ENCODE measurements around the gene AKR1C4. TPM values are rescaled to one million over a fixed set of nuclear protein-coding genes. Genes with fewer than 3 reads are reported as not detected.
"Not testable (repeated sequence)": the region's sequence is repeated elsewhere in the genome, so short reads cannot be mapped to it uniquely, and the experiment has no call there.

The AKR1C4 gene
- total RNA-seq, 1 donor from 2014 or later: not detected

- intact Hi-C loops (cut with DNase I); H3K4me3 ChIP-seq; H3K9me3 ChIP-seq; DNase-seq; H3K27ac ChIP-seq; H3K36me3 ChIP-seq; H3K27me3 ChIP-seq; H3K4me1 ChIP-seq: not testable (repeated sequence)
- TF ChIP-seq CTCF (IDR thresholded peaks at IDR 0.05): peak; percentile 8
- peak; percentile 45 for ATAC-seq
Observed at GRCh38 chr10:5210261-5210660, 13.6 kb downstream of the AKR1C4 start.

- Histone ChIP-seq H3K4me3 (no peak overlapping the region), H3K9me3 (no peaks in the 10 kb centered on the region), H3K27me3 (no peaks in the 10 kb centered on the region), H3K36me3 (no peaks in the 10 kb centered on the region), H3K4me1 (no peaks in the 10 kb centered on the region), H3K27ac (no peak overlapping the region)
- no peak for TF ChIP-seq CTCF (IDR thresholded peaks at IDR 0.05)
- no peak for ATAC-seq
- DNase-seq: no peak
- intact Hi-C loops (cut with DNase I): no loop called here
Observed at GRCh38 chr10:5211696-5212536, 15.3 kb downstream of the AKR1C4 start.

GRCh38 chr10:5216801-5217200, 20.2 kb downstream of the AKR1C4 start:
- Histone ChIP-seq H3K4me1 (no peaks in the 10 kb centered on the region), H3K36me3 (no peaks in the 10 kb centered on the region), H3K9me3 (no peaks in the 10 kb centered on the region), H3K27ac (no peak overlapping the region), H3K4me3 (no peak overlapping the region), H3K27me3 (no peaks in the 10 kb centered on the region)
- TF ChIP-seq CTCF (IDR thresholded peaks at IDR 0.05): no peak
- intact Hi-C loops (cut with DNase I): no loop called here
- ATAC-seq: no peak
- no peak for DNase-seq

GRCh38 chr10:5219262-5219661, 22.6 kb downstream of the AKR1C4 start:
- no peak for TF ChIP-seq CTCF (IDR thresholded peaks at IDR 0.05)
- no peak overlapping the region for H3K27ac ChIP-seq
- DNase-seq (no peak), ATAC-seq (no peak)
- H3K4me1 ChIP-seq: no peaks in the 10 kb centered on the region
- no peaks in the 10 kb centered on the region for H3K9me3 ChIP-seq
- intact Hi-C loops (cut with DNase I): no loop called here
- no peaks in the 10 kb centered on the region for H3K27me3 ChIP-seq
- no peak overlapping the region for H3K4me3 ChIP-seq
- no peaks in the 10 kb centered on the region for H3K36me3 ChIP-seq

- H3K36me3 ChIP-seq; intact Hi-C loops (cut with DNase I); H3K27me3 ChIP-seq; H3K4me1 ChIP-seq; DNase-seq; ATAC-seq; H3K27ac ChIP-seq; H3K9me3 ChIP-seq; H3K4me3 ChIP-seq: not testable (repeated sequence)
Observed at GRCh38 chr10:5222942-5223341, 26.3 kb downstream of the AKR1C4 start.

GRCh38 chr10:5229019-5229418, 32.4 kb downstream of the AKR1C4 start:
- no peaks in the 10 kb centered on the region for H3K27me3 ChIP-seq
- H3K27ac ChIP-seq: no peak overlapping the region
- DNase-seq: no peak
- no peaks in the 10 kb centered on the region for H3K4me1 ChIP-seq
- no peak overlapping the region for H3K4me3 ChIP-seq
- ATAC-seq: no peak
- intact Hi-C loops (cut with DNase I): no loop called here
- TF ChIP-seq CTCF (IDR thresholded peaks at IDR 0.05): no peak
- no peaks in the 10 kb centered on the region for H3K9me3 ChIP-seq
- no peaks in the 10 kb centered on the region for H3K36me3 ChIP-seq
